Fibroblast of villous mesenchyme (primary cell): ENCODE measurements around the gene BLOC1S3. TPM values are rescaled to one million over a fixed set of nuclear protein-coding genes. Genes with fewer than 3 reads are reported as not detected.

Experiments
- DNase-seq: peaks from one replicate; pipeline ENCODE4 v3.0.0-alpha.2; 2010; ENCODE audit warnings: low read depth
- H3K4me3 ChIP-seq: 2 replicates; pipeline ENCODE4 v1.5.1; 2011; ENCODE audit warnings: low read depth, mild to moderate bottlenecking, low read length
- total RNA-seq: library from RNA; depleted of rRNA; stranded (reverse); fragments of >200 nt; gene quantifications from 2 replicates; pipeline ENCODE4 v1.2.3, GENCODE V29; 2012
- TF ChIP-seq, protein P1 (sequence below): IDR thresholded peaks from 2 replicates; pipeline ENCODE4 v1.5.1; 2012; ENCODE audit warnings: low read depth, mild to moderate bottlenecking, low read length; ENCODE audit not compliant: insufficient read depth

The BLOC1S3 gene
- total RNA-seq, 1 donor = 4.3 TPM

DNA sequence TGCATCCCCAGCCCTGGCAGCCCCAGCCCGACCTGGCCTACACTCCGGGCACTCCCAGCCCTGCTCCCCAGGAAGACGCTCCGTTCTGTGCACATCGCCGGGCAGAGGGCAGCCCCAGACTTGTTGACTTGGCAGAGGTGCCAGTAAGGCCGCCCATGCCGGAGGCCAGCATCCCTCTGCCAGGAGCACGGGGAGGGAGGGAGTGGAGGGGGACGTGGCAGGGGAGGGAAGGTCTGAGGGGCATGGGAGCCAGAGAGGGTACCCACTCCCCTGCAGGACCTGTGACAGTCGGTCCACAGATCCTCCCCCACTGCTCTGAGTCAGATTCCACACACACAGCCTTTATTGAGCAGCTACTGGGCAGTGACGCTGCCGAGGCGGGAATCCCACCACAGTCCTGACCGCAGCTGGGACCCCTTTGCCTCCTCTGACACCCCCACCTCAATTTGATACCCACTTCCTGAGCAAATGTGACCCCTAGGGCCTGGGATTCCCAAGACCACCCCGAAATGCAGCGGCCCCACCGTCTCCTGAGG is 15.9 kb upstream of the BLOC1S3 start:
- no peak overlapping the region for H3K4me3 ChIP-seq
- DNase-seq = no peak
- TF ChIP-seq, protein P1, sequence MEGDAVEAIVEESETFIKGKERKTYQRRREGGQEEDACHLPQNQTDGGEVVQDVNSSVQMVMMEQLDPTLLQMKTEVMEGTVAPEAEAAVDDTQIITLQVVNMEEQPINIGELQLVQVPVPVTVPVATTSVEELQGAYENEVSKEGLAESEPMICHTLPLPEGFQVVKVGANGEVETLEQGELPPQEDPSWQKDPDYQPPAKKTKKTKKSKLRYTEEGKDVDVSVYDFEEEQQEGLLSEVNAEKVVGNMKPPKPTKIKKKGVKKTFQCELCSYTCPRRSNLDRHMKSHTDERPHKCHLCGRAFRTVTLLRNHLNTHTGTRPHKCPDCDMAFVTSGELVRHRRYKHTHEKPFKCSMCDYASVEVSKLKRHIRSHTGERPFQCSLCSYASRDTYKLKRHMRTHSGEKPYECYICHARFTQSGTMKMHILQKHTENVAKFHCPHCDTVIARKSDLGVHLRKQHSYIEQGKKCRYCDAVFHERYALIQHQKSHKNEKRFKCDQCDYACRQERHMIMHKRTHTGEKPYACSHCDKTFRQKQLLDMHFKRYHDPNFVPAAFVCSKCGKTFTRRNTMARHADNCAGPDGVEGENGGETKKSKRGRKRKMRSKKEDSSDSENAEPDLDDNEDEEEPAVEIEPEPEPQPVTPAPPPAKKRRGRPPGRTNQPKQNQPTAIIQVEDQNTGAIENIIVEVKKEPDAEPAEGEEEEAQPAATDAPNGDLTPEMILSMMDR = no peak

DNA sequence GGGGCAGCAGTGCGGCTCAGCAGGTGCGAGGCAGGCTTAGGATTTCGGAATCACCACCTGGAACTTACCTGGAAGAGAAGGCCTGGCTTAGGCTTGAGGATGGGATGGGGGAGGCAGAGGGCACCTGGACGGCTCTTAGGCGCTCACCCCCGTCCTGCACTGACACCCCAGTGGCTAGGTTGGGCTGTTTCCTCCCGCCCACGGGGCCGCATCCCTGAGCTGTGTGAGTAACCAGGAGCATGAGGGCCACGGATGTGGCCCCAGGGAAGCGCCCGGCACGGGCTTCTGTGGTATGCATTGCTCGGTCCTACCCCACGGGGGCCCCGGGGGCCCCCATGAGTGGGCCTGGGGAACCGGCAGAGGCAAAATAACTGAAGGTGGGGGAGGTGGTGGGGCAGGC is 15.4 kb upstream of the BLOC1S3 start:
- H3K4me3 ChIP-seq = no peak overlapping the region
- no peak for DNase-seq
- TF ChIP-seq, protein P1 = no peak

DNA sequence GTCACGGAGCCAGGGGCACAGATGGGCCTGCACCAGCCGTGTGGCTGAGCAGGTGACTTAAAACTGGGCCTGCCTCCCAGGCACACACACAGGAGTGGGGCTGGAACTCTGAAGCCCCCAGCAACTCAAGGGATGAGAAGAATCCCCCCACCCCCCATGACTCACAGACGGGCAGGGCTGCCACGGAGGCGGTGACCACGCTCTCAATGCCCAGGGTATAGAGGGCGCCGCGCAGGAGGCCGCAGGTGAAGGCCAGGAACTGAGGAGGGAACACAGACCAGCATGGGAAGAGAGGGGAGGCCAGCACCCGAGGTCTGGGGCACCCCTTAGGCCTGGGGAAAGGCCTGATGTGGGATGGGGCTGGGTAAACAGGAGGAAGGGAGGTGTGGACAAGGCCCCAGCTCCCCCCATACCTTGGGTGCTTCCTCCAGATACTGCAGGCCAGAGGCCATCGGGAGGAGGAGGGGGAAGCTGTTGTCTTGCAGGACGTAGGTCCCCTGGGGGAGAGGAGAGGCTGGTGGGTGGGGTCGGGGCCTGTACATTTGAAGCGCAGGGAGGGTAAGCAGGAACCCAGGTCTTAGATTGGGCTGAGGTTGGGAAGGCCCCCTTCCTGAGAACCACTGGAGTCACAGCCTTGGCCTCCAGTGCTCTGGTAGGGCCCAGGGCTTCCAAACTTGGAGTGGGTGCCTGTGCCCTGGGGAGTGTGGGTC is 14.7 kb upstream of the BLOC1S3 start:
- TF ChIP-seq, protein P1 = no peak
- H3K4me3 ChIP-seq = no peak overlapping the region
- no peak for DNase-seq

DNA sequence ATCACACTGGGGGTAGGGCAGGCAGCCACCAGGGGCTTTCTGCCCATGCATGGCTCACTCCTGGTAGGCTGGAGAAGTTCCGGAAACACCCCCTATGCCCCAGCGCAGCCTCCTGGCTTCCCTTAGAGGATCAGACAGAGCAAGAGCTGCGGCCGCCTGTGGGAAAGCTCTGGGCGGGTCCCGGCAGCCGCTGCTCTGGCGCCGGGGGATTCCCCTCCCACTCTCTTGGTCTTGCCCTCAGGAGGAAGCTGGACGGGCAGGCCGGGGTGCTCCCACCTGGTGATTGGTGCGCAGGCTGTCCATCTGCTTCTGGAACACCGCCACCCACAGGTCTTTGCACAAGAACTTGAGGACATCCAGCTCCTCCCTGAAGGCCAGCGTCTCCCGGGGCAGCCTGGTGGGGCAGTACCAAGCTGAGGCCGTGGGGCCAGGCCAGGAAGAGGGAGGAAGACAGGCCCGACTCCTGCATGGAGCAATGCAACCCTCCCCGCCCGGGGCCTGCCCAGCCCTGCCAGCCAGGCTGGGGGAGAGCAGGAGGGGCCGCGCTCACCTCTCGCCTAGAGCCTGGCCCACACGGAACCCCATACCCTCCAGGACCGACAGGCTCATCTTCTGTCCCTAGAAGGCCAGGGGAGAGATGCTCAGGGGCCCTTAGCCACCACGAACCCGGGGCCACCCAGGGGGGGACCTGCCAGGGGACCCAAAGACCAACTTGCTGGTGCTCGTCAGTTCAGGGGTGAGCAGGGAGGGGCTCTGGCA is 13.8 kb upstream of the BLOC1S3 start:
- H3K4me3 ChIP-seq = no peak overlapping the region
- TF ChIP-seq, protein P1 = no peak
- DNase-seq = peak; percentile 90

DNA sequence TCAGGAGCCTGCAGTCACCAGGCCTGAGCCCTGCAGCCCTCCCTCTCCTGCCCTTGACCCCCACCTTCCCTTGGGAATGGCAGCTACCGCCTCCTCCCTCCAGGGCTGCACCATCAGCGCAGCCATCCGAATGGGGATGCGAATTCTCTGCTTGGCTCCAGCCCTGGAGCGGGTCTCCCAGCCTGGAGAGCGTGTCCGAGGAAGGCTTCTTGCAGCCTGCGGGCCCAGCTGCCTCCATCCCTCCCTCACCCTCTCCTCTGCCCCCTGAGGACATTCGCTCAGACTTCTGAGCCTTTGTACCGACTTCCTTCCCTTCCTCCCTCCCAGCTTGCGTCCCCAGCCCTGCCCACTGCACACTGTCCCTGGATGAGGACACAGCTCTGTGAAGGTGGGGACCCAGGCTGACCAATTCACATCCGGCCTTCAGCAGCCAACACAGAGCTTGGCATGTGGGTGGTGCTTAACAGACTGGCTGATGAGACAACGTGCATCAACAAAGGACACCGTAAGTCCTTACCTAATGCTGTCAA is 11.8 kb upstream of the BLOC1S3 start:
- TF ChIP-seq, protein P1 = no peak
- H3K4me3 ChIP-seq = no peak overlapping the region
- no peak for DNase-seq

DNA sequence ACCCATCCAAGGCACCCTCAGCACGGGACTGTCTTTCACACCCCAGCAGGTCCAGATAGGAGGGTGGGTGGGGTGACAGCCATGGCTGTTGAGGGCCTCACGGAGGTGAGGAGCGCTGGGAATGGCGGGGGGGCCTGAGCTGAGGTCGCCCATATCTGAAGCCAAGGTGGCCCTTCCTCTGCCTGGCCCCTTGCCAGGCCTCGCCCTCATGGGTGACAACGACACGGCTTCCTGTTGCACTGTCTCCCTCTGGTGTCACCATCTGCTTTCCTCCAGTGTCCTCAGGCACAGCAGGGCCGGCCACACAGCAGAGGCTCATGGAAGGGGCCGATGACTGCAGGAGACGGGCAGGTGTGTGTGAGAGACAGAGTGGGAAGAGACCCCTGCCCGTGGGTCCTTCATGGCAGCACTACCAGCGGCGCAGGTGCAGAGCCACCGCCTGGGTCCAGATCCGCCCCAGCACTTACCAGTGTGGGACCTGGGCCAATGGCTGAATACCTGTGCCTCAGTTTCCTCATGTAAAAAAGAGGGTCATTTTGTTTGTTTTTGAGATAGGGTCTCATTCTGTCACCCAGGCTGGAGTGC is 9.7 kb upstream of the BLOC1S3 start:
- H3K4me3 ChIP-seq = no peak overlapping the region
- TF ChIP-seq, protein P1 = no peak
- no peak for DNase-seq
